ENCODE measurements around the gene ADM2.

Gene ADM2

GRCh38 chr22:50467773-50468440 lies 13.4 kb upstream of the ADM2 start:
- DNase-seq: no peak

DNA sequence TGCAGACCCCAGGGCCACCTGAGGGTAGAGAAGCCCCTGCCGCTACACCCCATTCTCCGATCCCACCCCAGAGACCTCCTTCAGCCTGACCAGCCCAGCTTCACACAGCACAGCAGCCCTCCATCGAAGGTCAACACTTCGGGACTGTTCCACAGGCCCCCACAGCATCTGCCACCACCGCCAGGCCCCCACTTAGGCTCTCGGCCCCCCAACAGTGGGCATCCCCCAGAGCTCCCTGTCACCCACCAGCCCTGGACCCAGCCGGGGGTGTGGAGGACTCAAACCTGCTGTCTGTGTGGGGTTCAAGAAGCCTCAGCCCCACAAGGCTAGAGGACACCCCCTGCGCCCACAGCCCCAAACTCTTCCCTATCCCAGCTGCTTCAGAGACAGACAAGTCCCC lies 12.7 kb upstream of the ADM2 start:
- DNase-seq: no peak

- peak; percentile 90 for DNase-seq
These were observed 11.7 kb upstream of the ADM2 start for GRCh38 chr22:50469377-50470305.

- no peak for DNase-seq
These were observed 10.9 kb upstream of the ADM2 start for GRCh38 chr22:50470491-50470890.

DNA sequence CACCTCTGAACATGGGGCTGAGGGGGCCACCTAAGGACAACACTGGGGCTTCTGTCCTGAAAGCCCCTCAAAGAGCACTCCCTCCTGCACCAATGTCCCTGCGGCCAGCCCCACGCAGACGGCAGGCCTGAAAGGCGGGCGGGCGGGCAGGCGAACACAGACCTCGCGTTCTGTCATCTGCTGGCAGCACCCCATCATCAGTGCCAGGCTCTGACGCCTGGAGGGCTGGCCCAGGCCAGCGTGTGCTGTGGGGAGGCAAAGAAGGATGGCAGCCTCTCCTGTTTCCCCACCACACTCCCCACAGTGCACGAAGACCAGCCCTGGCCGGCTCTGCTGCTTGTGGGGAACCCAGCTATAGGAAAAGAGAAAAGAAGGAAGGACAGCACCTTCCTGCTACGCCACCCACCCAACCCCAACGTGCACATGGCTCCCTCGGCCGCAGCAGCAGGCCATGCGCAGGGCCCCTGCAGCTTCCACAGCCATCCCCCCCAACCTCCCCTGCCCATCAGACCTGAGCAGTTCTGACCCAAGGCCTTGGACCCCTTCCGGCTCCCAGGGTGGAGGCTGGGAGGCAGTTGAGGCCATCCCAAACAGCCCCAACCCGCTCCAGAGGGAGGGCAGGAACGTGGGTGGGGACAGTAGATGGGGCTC lies 10.0 kb upstream of the ADM2 start:
- no peak for DNase-seq

GRCh38 chr22:50471962-50472361 lies 9.4 kb upstream of the ADM2 start:
- no peak for DNase-seq

DNA sequence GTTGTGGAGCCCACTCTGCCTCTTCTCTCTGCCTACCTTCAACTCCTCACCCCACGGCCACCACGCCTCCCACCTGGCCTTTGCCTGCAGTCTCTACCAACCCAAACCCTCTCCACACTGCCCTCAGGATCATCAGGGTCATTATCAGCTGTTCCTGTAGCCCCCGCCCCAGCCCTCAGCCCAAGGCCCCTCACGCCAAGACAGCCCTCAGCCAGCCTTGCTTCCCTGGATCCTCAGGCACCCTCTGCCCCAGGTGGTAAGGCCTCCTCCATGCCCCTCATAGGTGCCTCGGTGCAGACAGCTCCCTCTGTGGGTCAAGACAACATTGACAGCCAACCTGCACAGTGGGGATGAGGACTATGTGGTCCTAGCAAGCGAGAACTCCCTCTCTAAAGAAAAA lies 8.3 kb upstream of the ADM2 start:
- peak; percentile 44 for DNase-seq

- DNase-seq: peak; percentile 50
These were observed 7.3 kb upstream of the ADM2 start for GRCh38 chr22:50473855-50474671.

- DNase-seq: peak; percentile 90
These were observed 6.4 kb upstream of the ADM2 start, which contains the start of gene SBF1 for GRCh38 chr22:50474710-50475651. SBF1 (minus strand) TSS chr22:50475035; CDS start chr22:50474840, 195 bp downstream.

DNA sequence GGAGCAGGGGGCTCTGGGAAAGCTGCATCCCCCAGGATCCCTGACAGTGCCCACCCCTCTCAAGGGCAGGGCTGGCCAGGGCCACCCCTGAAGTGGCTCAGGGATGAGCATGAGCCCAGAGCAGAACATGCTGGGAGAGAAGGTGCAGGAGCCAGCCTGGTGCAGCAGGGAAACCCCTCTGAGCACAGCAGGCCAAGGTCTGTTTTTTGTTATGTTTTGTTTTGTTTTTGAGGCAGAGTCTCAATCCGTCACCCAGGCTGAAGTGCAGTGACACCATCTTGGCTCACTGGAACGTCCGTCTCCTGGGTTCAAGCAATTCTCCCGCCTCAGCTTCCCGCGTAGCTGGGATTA lies 5.7 kb upstream of the ADM2 start:
- no peak for DNase-seq

DNA sequence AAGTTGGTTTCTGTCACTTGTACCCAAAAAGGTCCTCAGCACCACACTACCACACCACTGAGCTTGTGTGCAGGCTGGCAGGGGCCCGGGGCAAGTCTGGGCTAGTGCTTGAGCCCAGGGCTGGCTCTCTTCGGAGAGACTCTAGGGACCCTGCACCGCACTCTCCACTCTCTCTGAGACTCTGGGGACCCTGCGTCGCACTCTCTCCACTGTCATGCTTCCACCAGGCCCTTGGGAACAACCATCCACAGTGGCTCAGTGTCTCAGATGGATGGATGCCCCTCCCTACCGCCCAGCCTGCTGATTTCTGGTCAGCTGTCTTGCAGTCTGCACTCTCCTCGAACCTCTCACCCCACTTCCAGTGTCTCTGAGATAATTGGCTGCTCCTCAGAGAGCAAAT lies 4.5 kb upstream of the ADM2 start:
- no peak for DNase-seq

- DNase-seq: no peak
These were observed 3.4 kb upstream of the ADM2 start for GRCh38 chr22:50477923-50478322.

DNA sequence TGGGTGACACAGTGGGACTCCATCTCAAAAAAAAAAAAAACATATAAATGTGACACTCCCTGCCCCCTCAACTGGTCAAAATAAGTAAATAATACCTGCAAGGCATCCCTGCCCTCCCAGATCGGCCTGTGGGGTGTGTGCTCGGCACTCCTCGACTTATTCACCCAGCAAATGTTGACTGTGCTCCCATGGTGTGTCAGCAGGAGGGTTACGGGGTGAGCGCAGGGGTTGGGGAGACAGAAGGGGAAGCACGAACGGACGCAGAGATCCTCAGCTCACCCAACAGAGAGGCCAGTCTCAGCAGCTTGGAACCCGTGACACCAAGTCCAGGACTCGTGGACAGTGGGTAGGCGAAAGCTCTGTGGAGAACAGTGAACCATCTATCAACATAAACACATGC lies 1.6 kb upstream of the ADM2 start:
- no peak for DNase-seq

GRCh38 chr22:50481045-50481439 lies 301 bp upstream of the ADM2 start:
- no peak for DNase-seq

- DNase-seq: no peak
These were observed 1.0 kb downstream of the ADM2 start for GRCh38 chr22:50482107-50483074.

DNA sequence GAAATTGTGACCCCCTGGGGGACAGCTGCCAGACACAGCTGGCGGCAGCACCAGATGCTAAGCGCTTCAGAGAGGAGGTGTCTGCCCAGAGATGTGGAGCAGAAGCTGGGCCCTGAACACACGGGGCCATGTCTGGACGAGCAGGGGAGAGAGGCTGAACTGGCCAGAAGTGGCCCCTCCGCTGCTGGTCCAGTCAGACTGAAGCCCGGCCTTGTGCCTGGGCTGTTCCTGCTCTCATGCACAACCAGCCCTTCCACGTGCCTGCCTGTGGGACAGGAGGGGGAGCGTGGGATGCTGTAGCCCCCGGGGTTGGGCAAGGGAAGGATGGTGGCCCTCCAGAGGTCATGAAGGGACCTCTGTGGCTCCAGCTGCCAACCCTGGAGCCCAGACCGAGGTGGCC lies 1.8 kb downstream of the ADM2 start:
- DNase-seq: no peak

- DNase-seq: no peak
These were observed 2.2 kb downstream of the ADM2 start for GRCh38 chr22:50483556-50483955.

- DNase-seq: no peak
These were observed 2.9 kb downstream of the ADM2 start for GRCh38 chr22:50483977-50484853.

All from stimulated activated CD4-positive, alpha-beta T cell treated with anti-CD3 and anti-CD28 coated beads, Interleukin-4, amount 100 ng/mL, for 24 hours (primary cell).